GM21367 (cell line): ENCODE measurements around the gene EGFR.
"Not testable (repeated sequence)": the region's sequence is repeated elsewhere in the genome, so short reads cannot be mapped to it uniquely, and the experiment has no call there.

ENCODE experiments used
- ATAC-seq: cut with Tn5 transposase; IDR thresholded peaks from one replicate; pipeline ENCODE4 v1.9.1; 2021; ENCODE audit not compliant: unreplicated experiment

EGFR gene

DNA sequence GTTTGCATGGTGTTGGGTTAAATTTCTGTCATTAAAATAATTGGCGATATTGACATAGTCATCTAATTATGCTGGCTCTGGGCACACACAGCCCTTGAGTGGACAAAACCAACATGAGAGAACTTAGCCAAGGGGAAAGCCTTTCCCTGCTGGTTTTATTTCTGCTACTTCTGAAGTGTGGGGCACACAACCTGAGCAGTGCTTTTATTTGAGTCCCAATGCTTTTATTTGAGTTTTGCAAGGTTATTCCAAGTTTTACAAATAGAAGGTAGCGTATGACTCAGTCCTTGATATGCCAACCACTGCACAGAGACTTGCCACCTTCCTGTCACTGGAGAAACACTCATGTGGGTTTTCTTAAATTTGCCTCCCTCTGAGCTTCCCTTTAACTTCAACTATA is 145.7 kb downstream of the EGFR start:
- no peak for ATAC-seq

DNA sequence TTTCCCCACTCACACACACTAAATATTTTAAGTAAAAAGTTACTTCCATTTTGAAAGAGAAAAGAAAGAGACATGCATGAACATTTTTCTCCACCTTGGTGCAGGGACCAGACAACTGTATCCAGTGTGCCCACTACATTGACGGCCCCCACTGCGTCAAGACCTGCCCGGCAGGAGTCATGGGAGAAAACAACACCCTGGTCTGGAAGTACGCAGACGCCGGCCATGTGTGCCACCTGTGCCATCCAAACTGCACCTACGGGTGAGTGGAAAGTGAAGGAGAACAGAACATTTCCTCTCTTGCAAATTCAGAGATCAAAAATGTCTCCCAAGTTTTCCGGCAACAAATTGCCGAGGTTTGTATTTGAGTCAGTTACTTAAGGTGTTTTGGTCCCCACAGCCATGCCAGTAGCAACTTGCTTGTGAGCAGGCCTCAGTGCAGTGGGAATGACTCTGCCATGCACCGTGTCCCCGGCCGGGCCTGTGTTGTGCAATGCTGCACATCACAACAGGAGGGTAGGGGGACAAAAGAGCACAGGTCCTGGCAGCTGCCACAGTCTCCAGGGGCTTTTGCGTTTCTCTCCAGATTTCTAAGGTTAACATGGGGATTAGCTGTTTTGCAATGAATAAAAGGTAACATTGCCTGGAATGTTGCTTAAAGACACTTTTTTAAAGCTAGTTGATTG is 146.5 kb downstream of the EGFR start:
- ATAC-seq: no peak

DNA sequence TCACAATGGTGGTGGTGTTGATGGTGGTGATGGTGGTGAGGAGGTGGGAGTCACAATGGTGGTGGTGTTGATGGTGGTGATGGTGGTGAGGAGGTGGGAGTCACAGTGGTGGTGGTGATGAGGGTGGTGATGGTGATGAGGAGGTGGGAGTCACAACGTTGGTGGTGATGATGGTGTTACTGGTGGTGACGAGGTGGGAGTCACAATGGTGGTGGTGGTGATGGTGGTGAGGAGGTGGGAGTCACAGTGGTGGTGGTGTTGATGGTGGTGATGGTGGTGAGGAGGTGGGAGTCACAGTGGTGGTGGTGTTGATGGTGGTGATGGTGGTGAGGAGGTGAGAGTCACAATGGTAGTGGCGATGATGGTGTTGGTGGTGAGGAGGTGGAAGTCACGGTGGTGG is 148.5 kb downstream of the EGFR start:
- not testable (repeated sequence) for ATAC-seq

DNA sequence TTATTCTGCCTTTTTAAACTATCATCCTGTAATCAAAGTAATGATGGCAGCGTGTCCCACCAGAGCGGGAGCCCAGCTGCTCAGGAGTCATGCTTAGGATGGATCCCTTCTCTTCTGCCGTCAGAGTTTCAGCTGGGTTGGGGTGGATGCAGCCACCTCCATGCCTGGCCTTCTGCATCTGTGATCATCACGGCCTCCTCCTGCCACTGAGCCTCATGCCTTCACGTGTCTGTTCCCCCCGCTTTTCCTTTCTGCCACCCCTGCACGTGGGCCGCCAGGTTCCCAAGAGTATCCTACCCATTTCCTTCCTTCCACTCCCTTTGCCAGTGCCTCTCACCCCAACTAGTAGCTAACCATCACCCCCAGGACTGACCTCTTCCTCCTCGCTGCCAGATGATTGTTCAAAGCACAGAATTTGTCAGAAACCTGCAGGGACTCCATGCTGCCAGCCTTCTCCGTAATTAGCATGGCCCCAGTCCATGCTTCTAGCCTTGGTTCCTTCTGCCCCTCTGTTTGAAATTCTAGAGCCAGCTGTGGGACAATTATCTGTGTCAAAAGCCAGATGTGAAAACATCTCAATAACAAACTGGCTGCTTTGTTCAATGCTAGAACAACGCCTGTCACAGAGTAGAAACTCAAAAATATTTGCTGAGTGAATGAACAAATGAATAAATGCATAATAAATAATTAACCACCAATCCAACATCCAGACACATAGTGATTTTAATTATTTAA is 151.7 kb downstream of the EGFR start:
- ATAC-seq: no peak

DNA sequence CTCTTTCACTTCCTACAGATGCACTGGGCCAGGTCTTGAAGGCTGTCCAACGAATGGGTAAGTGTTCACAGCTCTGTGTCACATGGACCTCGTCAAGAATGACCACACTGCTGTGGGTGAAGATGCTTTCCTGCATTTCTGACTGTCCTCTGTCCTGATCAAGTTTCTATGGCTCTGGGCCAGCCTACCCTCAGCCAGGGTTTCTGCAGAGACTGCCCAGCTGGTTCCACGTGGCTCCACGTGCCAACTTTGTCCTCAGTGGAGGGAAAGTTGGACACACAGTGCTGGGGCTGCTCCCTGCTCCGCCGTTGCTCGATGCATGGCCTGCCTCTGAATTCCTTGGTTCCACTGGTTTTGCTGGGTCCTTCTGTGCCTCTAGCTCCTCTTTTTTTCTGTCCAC is 152.3 kb downstream of the EGFR start:
- ATAC-seq: no peak

GRCh38 chr7:55172161-55172560 is 153.3 kb downstream of the EGFR start:
- ATAC-seq: no peak

DNA sequence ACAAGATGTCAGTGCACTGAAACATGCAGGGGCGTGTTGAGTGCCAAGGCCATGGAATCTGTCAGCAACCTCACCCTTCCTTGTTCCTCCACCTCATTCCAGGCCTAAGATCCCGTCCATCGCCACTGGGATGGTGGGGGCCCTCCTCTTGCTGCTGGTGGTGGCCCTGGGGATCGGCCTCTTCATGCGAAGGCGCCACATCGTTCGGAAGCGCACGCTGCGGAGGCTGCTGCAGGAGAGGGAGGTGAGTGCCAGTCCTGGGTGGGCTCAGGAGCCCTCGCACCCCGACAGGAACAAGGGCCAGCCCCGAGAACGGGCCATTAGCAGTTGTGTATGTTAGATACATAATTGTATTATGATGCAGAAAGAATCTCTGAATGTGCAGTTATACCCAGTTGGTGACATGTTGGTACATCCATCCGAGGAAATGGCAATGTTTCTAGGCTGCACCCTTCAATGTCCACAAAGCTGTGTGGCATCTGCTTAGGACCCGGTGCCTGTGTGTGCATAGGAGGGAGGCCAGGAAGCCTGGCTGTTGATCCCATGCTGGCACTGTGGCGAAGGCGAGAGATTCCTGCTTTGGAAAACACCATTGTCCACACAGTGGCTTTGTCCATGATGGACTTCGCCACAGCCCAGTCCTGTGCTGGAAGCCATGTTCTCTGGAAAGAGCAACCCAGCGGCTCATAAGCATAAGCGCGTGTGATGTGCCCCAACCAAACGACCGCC is 154.2 kb downstream of the EGFR start:
- ATAC-seq: no peak

- no peak for ATAC-seq
Measured at GRCh38 chr7:55173671-55174070, 154.9 kb downstream of the EGFR start.

- ATAC-seq: no peak
Measured at GRCh38 chr7:55174456-55174855, 155.6 kb downstream of the EGFR start.

DNA sequence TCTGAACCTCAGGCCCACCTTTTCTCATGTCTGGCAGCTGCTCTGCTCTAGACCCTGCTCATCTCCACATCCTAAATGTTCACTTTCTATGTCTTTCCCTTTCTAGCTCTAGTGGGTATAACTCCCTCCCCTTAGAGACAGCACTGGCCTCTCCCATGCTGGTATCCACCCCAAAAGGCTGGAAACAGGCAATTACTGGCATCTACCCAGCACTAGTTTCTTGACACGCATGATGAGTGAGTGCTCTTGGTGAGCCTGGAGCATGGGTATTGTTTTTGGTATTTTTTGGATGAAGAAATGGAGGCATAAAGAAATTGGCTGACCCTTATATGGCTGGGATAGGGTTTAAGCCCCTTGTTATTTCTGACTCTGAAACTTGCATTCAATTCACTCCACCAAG is 156.0 kb downstream of the EGFR start:
- no peak for ATAC-seq

DNA sequence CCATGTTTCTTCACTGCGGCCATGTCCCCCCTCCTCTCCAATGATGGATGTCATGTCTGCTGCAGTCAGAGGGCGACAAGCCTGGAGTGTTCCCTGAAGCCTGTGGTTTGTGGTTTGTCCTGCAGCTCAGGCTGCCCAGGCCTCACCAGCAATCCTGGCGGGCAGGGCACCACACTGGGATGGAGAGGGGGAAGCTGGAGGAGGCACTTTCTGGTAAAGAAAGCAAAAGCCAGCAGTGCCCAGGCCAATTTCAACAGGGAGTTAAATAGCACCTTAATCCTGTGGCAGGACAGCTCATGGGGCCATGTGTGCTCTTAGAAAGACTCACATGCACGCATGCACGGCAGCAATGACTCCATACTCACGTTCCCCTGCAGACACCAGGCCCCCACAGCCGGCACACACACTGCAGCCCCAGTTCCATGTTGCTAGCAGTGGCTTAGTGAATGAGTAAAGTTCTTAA is 158.3 kb downstream of the EGFR start:
- no peak for ATAC-seq

GRCh38 chr7:55177589-55178261 is 158.9 kb downstream of the EGFR start:
- ATAC-seq: no peak

- ATAC-seq: no peak
Measured at GRCh38 chr7:55178292-55178862, 159.6 kb downstream of the EGFR start.

- no peak for ATAC-seq
Measured at GRCh38 chr7:55178863-55179773, 160.3 kb downstream of the EGFR start.

GRCh38 chr7:55179931-55180682 is 161.3 kb downstream of the EGFR start:
- no peak for ATAC-seq

DNA sequence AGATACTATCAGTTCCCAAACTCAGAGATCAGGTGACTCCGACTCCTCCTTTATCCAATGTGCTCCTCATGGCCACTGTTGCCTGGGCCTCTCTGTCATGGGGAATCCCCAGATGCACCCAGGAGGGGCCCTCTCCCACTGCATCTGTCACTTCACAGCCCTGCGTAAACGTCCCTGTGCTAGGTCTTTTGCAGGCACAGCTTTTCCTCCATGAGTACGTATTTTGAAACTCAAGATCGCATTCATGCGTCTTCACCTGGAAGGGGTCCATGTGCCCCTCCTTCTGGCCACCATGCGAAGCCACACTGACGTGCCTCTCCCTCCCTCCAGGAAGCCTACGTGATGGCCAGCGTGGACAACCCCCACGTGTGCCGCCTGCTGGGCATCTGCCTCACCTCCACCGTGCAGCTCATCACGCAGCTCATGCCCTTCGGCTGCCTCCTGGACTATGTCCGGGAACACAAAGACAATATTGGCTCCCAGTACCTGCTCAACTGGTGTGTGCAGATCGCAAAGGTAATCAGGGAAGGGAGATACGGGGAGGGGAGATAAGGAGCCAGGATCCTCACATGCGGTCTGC is 162.2 kb downstream of the EGFR start:
- no peak for ATAC-seq

GRCh38 chr7:55181762-55182161 is 162.9 kb downstream of the EGFR start:
- ATAC-seq: no peak

GRCh38 chr7:55183897-55184296 is 165.1 kb downstream of the EGFR start:
- no peak for ATAC-seq

GRCh38 chr7:55185321-55185802 is 166.5 kb downstream of the EGFR start:
- no peak for ATAC-seq
